ENCODE measurements around the gene QARS1. TPM values are rescaled to one million over a fixed set of nuclear protein-coding genes. Genes with fewer than 3 reads are reported as not detected.

The QARS1 gene
- 395 TPM for polyA plus RNA-seq (2013)

GRCh38 chr3:49104427-49105291, at the start of gene QARS1:
Gene QARS1, minus strand, starts transcription at chr3:49104757. Its CDS starts 24 bp downstream, at chr3:49104733.
- 4% methylated on average over 33 of the region's 50 CpGs for WGBS (ENCODE audit: insufficient coverage)
- peak; percentile 83 to 89 (median 88) for DNase-seq
- Histone ChIP-seq H3K27me3 (replicated peaks in 2 of 5; ENCODE audit: control insufficient read depth in 4 of 5, insufficient read depth in 5 of 5, low read length in 4 of 5) (no peaks in the 10 kb centered on the region), H3K9me3 (ENCODE audit: control extremely low read depth in 1 of 5, control insufficient read depth in 4 of 5, insufficient read depth in 2 of 5, low read depth in 1 of 5, low read length in 4 of 5) (no peaks in the 10 kb centered on the region), H3K4me1 (ENCODE audit: control extremely low read depth in 1 of 4, control insufficient read depth in 4 of 4, insufficient read depth in 4 of 4, low read length in 3 of 4) (peaks cover 3 to 27% (median 21%) of the 10 kb centered on the region in 4 experiments), H3K36me3 (ENCODE audit: control insufficient read depth in 4 of 4, insufficient read depth in 4 of 4, low read length in 3 of 4) (peaks cover 3 to 64% (median 37%) of the 10 kb centered on the region in 4 experiments), H3K27ac (ENCODE audit: insufficient read depth in 1 of 2, low read depth in 1 of 2, low read length in 2 of 2, poor library complexity in 1 of 2, severe bottlenecking in 2 of 2) (peak within 1 kb of the TSS; percentile 68 to 84), H3K4me3 (ENCODE audit: control insufficient read depth in 1 of 7, extremely low read depth in 1 of 7, insufficient read depth in 4 of 7, low read depth in 2 of 7, low read length in 6 of 7) (peak within 1 kb of the TSS; percentile 83 to 97 (median 91))
- CTCF ChIA-PET = interaction anchor here (1.3 to 7.2 kb wide), 2 partner anchors 10 to 15 kb away, joined by 4 to 41 read pairs; partner anchors contain the start of genes QRICH1 and USP19
- POLR2A ChIA-PET = interaction anchor here (0.9 to 2.2 kb wide), 3 partner anchors 11 to 83 kb away, joined by 4 to 7 read pairs (median 6); partner anchors contain the start of genes NDUFAF3 and QRICH1

- 92% methylated on average over 1 of the region's 3 CpGs for WGBS (ENCODE audit: insufficient coverage)
- Histone ChIP-seq H3K9me3 (ENCODE audit: control extremely low read depth in 1 of 5, control insufficient read depth in 4 of 5, insufficient read depth in 2 of 5, low read depth in 1 of 5, low read length in 4 of 5) (no peaks in the 10 kb centered on the region), H3K4me3 (ENCODE audit: control insufficient read depth in 1 of 7, extremely low read depth in 1 of 7, insufficient read depth in 4 of 7, low read depth in 2 of 7, low read length in 6 of 7) (no peak overlapping the region), H3K4me1 (ENCODE audit: control extremely low read depth in 1 of 4, control insufficient read depth in 4 of 4, insufficient read depth in 4 of 4, low read length in 3 of 4) (no peaks in the 10 kb centered on the region), H3K27ac (ENCODE audit: insufficient read depth in 1 of 2, low read depth in 1 of 2, low read length in 2 of 2, poor library complexity in 1 of 2, severe bottlenecking in 2 of 2) (no peak overlapping the region), H3K27me3 (replicated peaks in 2 of 5; ENCODE audit: control insufficient read depth in 4 of 5, insufficient read depth in 5 of 5, low read length in 4 of 5) (no peaks in the 10 kb centered on the region), H3K36me3 (ENCODE audit: control insufficient read depth in 4 of 4, insufficient read depth in 4 of 4, low read length in 3 of 4) (no peaks in the 10 kb centered on the region)
- ChIA-PET CTCF (interaction anchor here (0.7 to 1.7 kb wide), 3 partner anchors 16 to 115 kb away, joined by 3 to 6 read pairs (median 3); no protein-coding TSS in a partner anchor), POLR2A (no interaction called here)
- no peak for DNase-seq
These were observed 48.9 kb upstream of the QARS1 start for GRCh38 chr3:49153349-49153912.

GRCh38 chr3:49151610-49152009, 47.1 kb upstream of the QARS1 start:
- no peaks in the 10 kb centered on the region for H3K27me3 ChIP-seq (replicated peaks in 2 of 5; ENCODE audit: control insufficient read depth in 4 of 5, insufficient read depth in 5 of 5, low read length in 4 of 5)
- no peaks in the 10 kb centered on the region for H3K9me3 ChIP-seq (ENCODE audit: control extremely low read depth in 1 of 5, control insufficient read depth in 4 of 5, insufficient read depth in 2 of 5, low read depth in 1 of 5, low read length in 4 of 5)
- DNase-seq = no peak
- no peak overlapping the region for H3K27ac ChIP-seq (ENCODE audit: insufficient read depth in 1 of 2, low read depth in 1 of 2, low read length in 2 of 2, poor library complexity in 1 of 2, severe bottlenecking in 2 of 2)
- 96% methylated on average over 2 of the region's 2 CpGs for WGBS (ENCODE audit: insufficient coverage)
- H3K4me3 ChIP-seq (ENCODE audit: control insufficient read depth in 1 of 7, extremely low read depth in 1 of 7, insufficient read depth in 4 of 7, low read depth in 2 of 7, low read length in 6 of 7) = no peak overlapping the region
- POLR2A ChIA-PET = no interaction called here
- H3K36me3 ChIP-seq (ENCODE audit: control insufficient read depth in 4 of 4, insufficient read depth in 4 of 4, low read length in 3 of 4) = no peaks in the 10 kb centered on the region
- no peaks in the 10 kb centered on the region for H3K4me1 ChIP-seq (ENCODE audit: control extremely low read depth in 1 of 4, control insufficient read depth in 4 of 4, insufficient read depth in 4 of 4, low read length in 3 of 4)
- CTCF ChIA-PET = no interaction called here

- Histone ChIP-seq H3K9me3 (ENCODE audit: control extremely low read depth in 1 of 5, control insufficient read depth in 4 of 5, insufficient read depth in 2 of 5, low read depth in 1 of 5, low read length in 4 of 5) (no peaks in the 10 kb centered on the region), H3K4me1 (ENCODE audit: control extremely low read depth in 1 of 4, control insufficient read depth in 4 of 4, insufficient read depth in 4 of 4, low read length in 3 of 4) (no peaks in the 10 kb centered on the region), H3K27ac (ENCODE audit: insufficient read depth in 1 of 2, low read depth in 1 of 2, low read length in 2 of 2, poor library complexity in 1 of 2, severe bottlenecking in 2 of 2) (no peak overlapping the region), H3K27me3 (replicated peaks in 2 of 5; ENCODE audit: control insufficient read depth in 4 of 5, insufficient read depth in 5 of 5, low read length in 4 of 5) (no peaks in the 10 kb centered on the region), H3K36me3 (ENCODE audit: control insufficient read depth in 4 of 4, insufficient read depth in 4 of 4, low read length in 3 of 4) (no peaks in the 10 kb centered on the region), H3K4me3 (ENCODE audit: control insufficient read depth in 1 of 7, extremely low read depth in 1 of 7, insufficient read depth in 4 of 7, low read depth in 2 of 7, low read length in 6 of 7) (no peak overlapping the region)
- no peak for DNase-seq
- ChIA-PET CTCF (interaction anchor here (0.6 kb wide), 1 partner anchor 495 kb away, joined by 6 read pairs; no protein-coding TSS in a partner anchor), POLR2A (no interaction called here)
- WGBS (ENCODE audit: insufficient coverage) = 90% methylated on average over 3 of the region's 5 CpGs
These were observed 43.6 kb upstream of the QARS1 start for GRCh38 chr3:49148159-49148558.

- DNase-seq = no peak
- no CpG with 5 or more reads among the region's 3 CpGs for WGBS (ENCODE audit: insufficient coverage)
- CTCF ChIA-PET = no interaction called here
- no peak overlapping the region for H3K4me3 ChIP-seq (ENCODE audit: control insufficient read depth in 1 of 7, extremely low read depth in 1 of 7, insufficient read depth in 4 of 7, low read depth in 2 of 7, low read length in 6 of 7)
- no peak overlapping the region for H3K27ac ChIP-seq (ENCODE audit: insufficient read depth in 1 of 2, low read depth in 1 of 2, low read length in 2 of 2, poor library complexity in 1 of 2, severe bottlenecking in 2 of 2)
- peaks cover 0 to 16% (median 0%) of the 10 kb centered on the region in 5 experiments for H3K9me3 ChIP-seq (ENCODE audit: control extremely low read depth in 1 of 5, control insufficient read depth in 4 of 5, insufficient read depth in 2 of 5, low read depth in 1 of 5, low read length in 4 of 5)
- POLR2A ChIA-PET = no interaction called here
- no peaks in the 10 kb centered on the region for H3K4me1 ChIP-seq (ENCODE audit: control extremely low read depth in 1 of 4, control insufficient read depth in 4 of 4, insufficient read depth in 4 of 4, low read length in 3 of 4)
- H3K27me3 ChIP-seq (replicated peaks in 2 of 5; ENCODE audit: control insufficient read depth in 4 of 5, insufficient read depth in 5 of 5, low read length in 4 of 5) = peaks cover 0 to 1% (median 0%) of the 10 kb centered on the region in 5 experiments
- no peaks in the 10 kb centered on the region for H3K36me3 ChIP-seq (ENCODE audit: control insufficient read depth in 4 of 4, insufficient read depth in 4 of 4, low read length in 3 of 4)
These were observed 35.5 kb upstream of the QARS1 start for GRCh38 chr3:49140080-49140479.

GRCh38 chr3:49135499-49135898, 30.9 kb upstream of the QARS1 start:
- CTCF ChIA-PET = interaction anchor here (0.9 to 1.0 kb wide), 2 partner anchors 12 to 21 kb away, joined by 3 to 4 read pairs; no protein-coding TSS in a partner anchor
- POLR2A ChIA-PET = no interaction called here
- no peak for DNase-seq
- no peaks in the 10 kb centered on the region for H3K36me3 ChIP-seq (ENCODE audit: control insufficient read depth in 4 of 4, insufficient read depth in 4 of 4, low read length in 3 of 4)
- 100% methylated on average over 3 of the region's 4 CpGs for WGBS (ENCODE audit: insufficient coverage)
- H3K27ac ChIP-seq (ENCODE audit: insufficient read depth in 1 of 2, low read depth in 1 of 2, low read length in 2 of 2, poor library complexity in 1 of 2, severe bottlenecking in 2 of 2) = no peak overlapping the region
- no peaks in the 10 kb centered on the region for H3K9me3 ChIP-seq (ENCODE audit: control extremely low read depth in 1 of 5, control insufficient read depth in 4 of 5, insufficient read depth in 2 of 5, low read depth in 1 of 5, low read length in 4 of 5)
- peaks cover 0 to 1% (median 0%) of the 10 kb centered on the region in 5 experiments for H3K27me3 ChIP-seq (replicated peaks in 2 of 5; ENCODE audit: control insufficient read depth in 4 of 5, insufficient read depth in 5 of 5, low read length in 4 of 5)
- H3K4me1 ChIP-seq (ENCODE audit: control extremely low read depth in 1 of 4, control insufficient read depth in 4 of 4, insufficient read depth in 4 of 4, low read length in 3 of 4) = peaks cover 5 to 25% (median 18%) of the 10 kb centered on the region in 4 experiments
- no peak overlapping the region for H3K4me3 ChIP-seq (ENCODE audit: control insufficient read depth in 1 of 7, extremely low read depth in 1 of 7, insufficient read depth in 4 of 7, low read depth in 2 of 7, low read length in 6 of 7)
